H9 (cell line): ENCODE data around the gene POLR3H. TPM values are rescaled to one million over a fixed set of nuclear protein-coding genes. Genes with fewer than 3 reads are reported as not detected.
A peak's percentile ranks its signal among the peaks of the same experiment; 100 is the strongest.

Experiments used
- DNase-seq: peaks from one replicate; pipeline ENCODE4 v3.0.0-alpha.2; 2017
- H2AFZ ChIP-seq: one replicate; pipeline ENCODE4 v1.6.1; 2013; ENCODE audit warnings: mild to moderate bottlenecking, low read length, control low read depth, moderate library complexity
- H2AK5ac ChIP-seq: 2 replicates; pipeline ENCODE4 v1.6.1; 2013; ENCODE audit warnings: low read length, control low read depth, mixed read lengths; ENCODE audit not compliant: insufficient read length
- H2BK120ac ChIP-seq: one replicate; pipeline ENCODE4 v1.6.1; 2013; ENCODE audit warnings: low read depth, mild to moderate bottlenecking, low read length, control low read depth, inconsistent platforms; ENCODE audit not compliant: poor library complexity, severe bottlenecking
- H2BK12ac ChIP-seq: 2 replicates; pipeline ENCODE4 v1.6.1; 2013; ENCODE audit warnings: low read length, control low read depth, mixed read lengths, low read depth; ENCODE audit not compliant: insufficient read length
- H2BK15ac ChIP-seq: 2 replicates; pipeline ENCODE4 v1.6.1; 2013; ENCODE audit warnings: low read depth, low read length, control low read depth
- H2BK20ac ChIP-seq: one replicate; pipeline ENCODE4 v1.6.1; 2013; ENCODE audit warnings: low read depth, mild to moderate bottlenecking, low read length, control low read depth, inconsistent platforms; ENCODE audit not compliant: poor library complexity, severe bottlenecking
- H2BK5ac ChIP-seq: 2 replicates; pipeline ENCODE4 v1.6.1; 2013; ENCODE audit warnings: low read length, control low read depth, mixed read lengths; ENCODE audit not compliant: insufficient read length
- H3K14ac ChIP-seq: 2 replicates; pipeline ENCODE4 v1.6.1; 2013; ENCODE audit warnings: low read length, control low read depth; ENCODE audit not compliant: insufficient read depth
- H3K18ac ChIP-seq: 2 replicates; pipeline ENCODE4 v1.6.1; 2013; ENCODE audit warnings: low read depth, mild to moderate bottlenecking, mixed read lengths, low read length, control low read depth; ENCODE audit not compliant: insufficient read length
- H3K23ac ChIP-seq: 2 replicates; pipeline ENCODE4 v1.6.1; 2013; ENCODE audit warnings: low read length, control low read depth, mixed read lengths, low read depth; ENCODE audit not compliant: insufficient read length
- H3K23me2 ChIP-seq: 2 replicates; pipeline ENCODE4 v1.6.1; 2013; ENCODE audit warnings: low read depth, mild to moderate bottlenecking, mixed read lengths, low read length, control low read depth; ENCODE audit not compliant: insufficient read length, poor library complexity, severe bottlenecking
- H3K27ac ChIP-seq: 2 replicates; pipeline ENCODE4 v1.5.1; 2013; ENCODE audit warnings: low read length, control low read depth, mixed read lengths, low read depth; ENCODE audit not compliant: insufficient read length
- H3K27me3 ChIP-seq: 2 replicates; pipeline ENCODE4 v1.6.1; 2013; ENCODE audit warnings: low read length, control low read depth, inconsistent platforms; ENCODE audit not compliant: insufficient read depth
- H3K4ac ChIP-seq: 2 replicates; pipeline ENCODE4 v1.6.1; 2013; ENCODE audit warnings: low read depth, mild to moderate bottlenecking, control low read depth, inconsistent platforms, low read length, moderate library complexity
- H3K4me1 ChIP-seq: 2 replicates; pipeline ENCODE4 v1.6.1; 2013; ENCODE audit warnings: low read length, control low read depth, inconsistent platforms; ENCODE audit not compliant: insufficient read depth
- H3K4me2 ChIP-seq: 2 replicates; pipeline ENCODE4 v1.6.1; 2013; ENCODE audit warnings: low read length, control low read depth, mixed read lengths; ENCODE audit not compliant: insufficient read length, insufficient read depth
- H3K56ac ChIP-seq: 2 replicates; pipeline ENCODE4 v1.6.1; 2013; ENCODE audit warnings: low read depth, mild to moderate bottlenecking, mixed read lengths, low read length, control low read depth; ENCODE audit not compliant: insufficient read length
- H3K79me1 ChIP-seq: 2 replicates; pipeline ENCODE4 v1.6.1; 2013; ENCODE audit warnings: low read depth, mild to moderate bottlenecking, moderate library complexity, low read length, control low read depth, inconsistent platforms; ENCODE audit not compliant: insufficient read depth, poor library complexity, severe bottlenecking
- H3K79me2 ChIP-seq: 2 replicates; pipeline ENCODE4 v1.6.1; 2013; ENCODE audit warnings: low read length, control low read depth, inconsistent platforms; ENCODE audit not compliant: insufficient read depth
- H3K9ac ChIP-seq: 2 replicates; pipeline ENCODE4 v1.6.1; 2013; ENCODE audit warnings: low read length, control low read depth, mixed read lengths; ENCODE audit not compliant: insufficient read length; ENCODE audit errors: extremely low read depth
- H3K9me3 ChIP-seq: one replicate; pipeline ENCODE4 v1.6.1; 2013; ENCODE audit warnings: low read depth, low read length, inconsistent platforms; ENCODE audit not compliant: control insufficient read depth
- H3T11ph ChIP-seq: one replicate; pipeline ENCODE4 v1.6.1; 2013; ENCODE audit warnings: mild to moderate bottlenecking, low read length, control low read depth, inconsistent platforms
- H4K20me1 ChIP-seq: one replicate; pipeline ENCODE4 v1.6.1; 2013; ENCODE audit not compliant: control insufficient read depth, insufficient read length, insufficient read depth
- H4K5ac ChIP-seq: 2 replicates; pipeline ENCODE4 v1.6.1; 2013; ENCODE audit warnings: low read depth, mild to moderate bottlenecking, mixed read lengths, low read length, control low read depth; ENCODE audit not compliant: insufficient read length
- H4K8ac ChIP-seq: replicated peaks from 2 replicates; pipeline ENCODE4 v1.6.1; 2013; ENCODE audit warnings: low read length, control low read depth, mixed read lengths, low read depth; ENCODE audit not compliant: insufficient read length
- H4K91ac ChIP-seq: 2 replicates; pipeline ENCODE4 v1.6.1; 2013; ENCODE audit warnings: low read depth, mild to moderate bottlenecking, moderate library complexity, mixed read lengths, low read length, control low read depth; ENCODE audit not compliant: insufficient read length
- H3K27ac Mint-ChIP-seq, 3 experiments: 2 replicates in 2 of 3; 3 replicates in 1 of 3; pipeline ENCODE4 v1.8.0; 2020 to 2021; ENCODE audit warnings: mixed read lengths in 3 of 3, mild to moderate bottlenecking in 1 of 3, moderate library complexity in 1 of 3
- H3K27me3 Mint-ChIP-seq: 2 replicates; pipeline ENCODE4 v1.8.0; 2021; ENCODE audit warnings: low read depth, mild to moderate bottlenecking, moderate library complexity, mixed read lengths
- H3K36me3 Mint-ChIP-seq, 3 experiments: 2 replicates in 2 of 3; 3 replicates in 1 of 3; pipeline ENCODE4 v1.8.0; 2020 to 2021; ENCODE audit warnings: low read depth in 3 of 3, mixed read lengths in 3 of 3; ENCODE audit not compliant: insufficient read depth in 1 of 3
- H3K4me1 Mint-ChIP-seq, 2 experiments: 2 replicates each; pipeline ENCODE4 v1.8.0; 2020; ENCODE audit warnings: mixed read lengths in 2 of 2
- H3K4me3 Mint-ChIP-seq, 2 experiments: 2 replicates in 1 of 2; 3 replicates in 1 of 2; pipeline ENCODE4 v1.8.0; 2020 to 2021; ENCODE audit warnings: mild to moderate bottlenecking in 2 of 2, mixed read lengths in 2 of 2, moderate library complexity in 1 of 2
- H3K9me3 Mint-ChIP-seq, 2 experiments: 2 replicates in 1 of 2; 3 replicates in 1 of 2; pipeline ENCODE4 v1.8.0; 2020; ENCODE audit warnings: mild to moderate bottlenecking in 2 of 2, mixed read lengths in 2 of 2, moderate library complexity in 1 of 2
- CTCF ChIP-seq: fragments of 200-600 bp; sonication (generic); conservative IDR thresholded peaks from 3 replicates; pipeline ENCODE4 v1.8.0; 2021; ENCODE audit warnings: antibody characterized with exemption, mild to moderate bottlenecking
- WGBS: extraction: QIAGEN DNeasy Blood & Tissue Kit; methylation state at CpG from one replicate; pipeline ENCODE4 v1.1.7; 2013; ENCODE audit warnings: missing lambda C conversion rate, low lambda C conversion rate, mixed read lengths; ENCODE audit not compliant: insufficient read length; ENCODE audit errors: extremely low coverage; 5-methylcytosine and 5-hydroxymethylcytosine counted together
- total RNA-seq: library from RNA; stranded (reverse); gene quantifications from 2 replicates; pipeline ENCODE4 v1.2.1, GENCODE V29; 2021

Gene POLR3H
- total RNA-seq, 1 experiment from 2014 or later = 68.2 TPM

GRCh38 chr22:41582694-41583093 lies 38.4 kb upstream of the POLR3H start:
- H3K4me2 ChIP-seq = no peak overlapping the region

More at GRCh38 chr22:41582694-41583093, 38.4 kb upstream of the POLR3H start:
- Mint-ChIP-seq H3K36me3 (peaks cover 0 to 14% (median 4%) of the 10 kb centered on the region in 3 experiments; a peak in 4 of 7 replicates), H3K9me3 (no peaks in the 10 kb centered on the region), H3K27ac (peak overlapping the region; percentile 5 to 81 (median 29); a peak in 4 of 7 replicates), H3K27me3 (peaks cover 3% of the 10 kb centered on the region), H3K4me3 (no peak overlapping the region), H3K4me1 (peaks cover 0 to 8% of the 10 kb centered on the region in 2 experiments; a peak in 2 of 4 replicates)
- Histone ChIP-seq H3K14ac (no peak overlapping the region), H4K5ac (no peak overlapping the region), H4K91ac (no peak overlapping the region), H3K79me2 (no peaks in the 10 kb centered on the region), H2BK5ac (no peak overlapping the region), H3K23ac (no peak overlapping the region), H3K9ac (no peak overlapping the region), H3K27ac (no peak overlapping the region), H2BK20ac (no peak overlapping the region), H3T11ph (no peak overlapping the region), H3K4me1 (no peaks in the 10 kb centered on the region), H3K9me3 (no peaks in the 10 kb centered on the region), H2BK15ac (no peak overlapping the region), H3K27me3 (no peaks in the 10 kb centered on the region), H3K56ac (no peak overlapping the region), H3K79me1 (no peaks in the 10 kb centered on the region), H3K23me2 (no peaks in the 10 kb centered on the region), H2BK12ac (no peak overlapping the region), H3K18ac (no peak overlapping the region), H4K8ac (no peak overlapping the region), H3K4ac (no peak overlapping the region), H2AK5ac (no peak overlapping the region), H2BK120ac (no peak overlapping the region), H2AFZ (no peak overlapping the region), H4K20me1 (no peaks in the 10 kb centered on the region)
- no peak for TF ChIP-seq CTCF
- no peak for DNase-seq
- WGBS = no CpG with 5 or more reads among the region's 8 CpGs
